GM12878 (cell line): Measurements from ENCODE around the gene EPB41L2. TPM values are rescaled to one million over a fixed set of nuclear protein-coding genes. Genes with fewer than 3 reads are reported as not detected.

Experiments
- ATAC-seq: fragments of 200-7000 bp; cut with Tn5 transposase; 3 replicates; pipeline ENCODE4 v1.9.1; 2020; ENCODE audit warnings: mild to moderate bottlenecking, moderate library complexity
- BruUV-seq: library from RNA; stranded (reverse); fragments of 400-500 nt; replicated peaks from 2 replicates; lab custom pipeline; 2021; lab: Mats Ljungman, UMichigan
- CTCF ChIA-PET: fragments of 300-600 bp; sonication (Branson Sonifier 250); formaldehyde crosslinking; extraction: SDS; loops from one replicate; lab custom pipeline; 2021; ENCODE audit warnings: inconsistent platforms; lab: Yijun Ruan, JAX
- POLR2A ChIA-PET: fragments of 350-600 bp; formaldehyde crosslinking; extraction: SDS; loops from one replicate; lab custom pipeline; 2021; ENCODE audit warnings: inconsistent platforms; lab: Charles Lee
- RAD21 ChIA-PET: fragments of 300-600 bp; sonication (Branson Sonifier 250); formaldehyde crosslinking; loops from one replicate; lab custom pipeline; 2023; ENCODE audit warnings: antibody characterized with exemption; ENCODE audit not compliant: unreplicated experiment; lab: Charles Lee
- SMC1A ChIA-PET: fragments of 300-600 bp; sonication (Branson Sonifier 250); formaldehyde crosslinking; loops from one replicate; lab custom pipeline; 2023; ENCODE audit not compliant: unreplicated experiment, uncharacterized antibody; lab: Charles Lee
- DNase-seq: peaks from one replicate; pipeline ENCODE4 v3.0.0-alpha.2; 2011; ENCODE audit warnings: low read depth, low spot score
- FAIRE-seq: peaks from 3 replicates; lab custom pipeline; 2011; peaks lifted over from hg19 to GRCh38; lab: Jason Lieb, UNC
- H2AFZ ChIP-seq: 2 replicates; pipeline ENCODE4 v1.6.0; 2011; ENCODE audit warnings: low read depth, low read length, control low read depth; ENCODE audit not compliant: control insufficient read depth
- H3K27ac ChIP-seq: 2 replicates; pipeline ENCODE4 v1.5.1; 2011; ENCODE audit warnings: control low read depth; ENCODE audit not compliant: control insufficient read depth, insufficient read depth
- H3K27me3 ChIP-seq, 2 experiments: replicated peaks in 1 of 2; 2 replicates each; pipeline versions ENCODE4 v1.6.0 to v1.6.1; 2011; ENCODE audit warnings: low read length in 1 of 2; ENCODE audit not compliant: control insufficient read depth in 2 of 2, insufficient read depth in 2 of 2
- H3K36me3 ChIP-seq, 2 experiments: 2 replicates each; pipeline ENCODE4 v1.5.1; 2011; ENCODE audit warnings: low read length in 1 of 2; ENCODE audit not compliant: control insufficient read depth in 2 of 2, insufficient read depth in 2 of 2
- H3K4me1 ChIP-seq: 2 replicates; pipeline ENCODE4 v1.6.1; 2011; ENCODE audit warnings: mild to moderate bottlenecking, low read length, moderate library complexity, mixed read lengths; ENCODE audit not compliant: control insufficient read depth, insufficient read depth
- H3K4me2 ChIP-seq: 2 replicates; pipeline ENCODE4 v1.6.0; 2011; ENCODE audit warnings: control low read depth; ENCODE audit not compliant: control insufficient read depth, insufficient read depth
- H3K4me3 ChIP-seq: fragments of 200-600 bp; sonication (generic); 2 replicates; pipeline ENCODE4 v1.5.1; 2016
- H3K79me2 ChIP-seq: 2 replicates; pipeline ENCODE4 v1.6.0; 2011; ENCODE audit warnings: low read length; ENCODE audit not compliant: control insufficient read depth, insufficient read depth
- H3K9ac ChIP-seq: 2 replicates; pipeline ENCODE4 v1.8.0; 2011; ENCODE audit warnings: low read length, control low read depth, mixed read lengths; ENCODE audit not compliant: control insufficient read depth, insufficient read depth
- H3K9me3 ChIP-seq: replicated peaks from 3 replicates; pipeline ENCODE4 v1.5.1; 2011; ENCODE audit warnings: mild to moderate bottlenecking, low read length; ENCODE audit not compliant: control insufficient read depth, insufficient read depth
- H4K20me1 ChIP-seq: 2 replicates; pipeline ENCODE4 v1.6.0; 2011; ENCODE audit not compliant: control insufficient read depth, insufficient read depth
- BACH1 ChIP-seq: fragments of 450-650 bp; IDR thresholded peaks from 2 replicates; pipeline ENCODE4 v1.6.1; 2017; ENCODE audit warnings: mild to moderate bottlenecking, borderline replicate concordance
- CHD1 ChIP-seq: IDR thresholded peaks from 2 replicates; pipeline ENCODE4 v1.6.1; 2012; ENCODE audit warnings: low read depth, low read length, improper control_type of control experiment
- FOXM1 ChIP-seq: IDR thresholded peaks from 2 replicates; pipeline ENCODE4 v1.6.1; 2012; ENCODE audit warnings: low read depth, mild to moderate bottlenecking, inconsistent platforms, low read length, moderate library complexity
- IRF3 ChIP-seq: fragments of 450-650 bp; IDR thresholded peaks from 2 replicates; pipeline ENCODE4 v1.6.1; 2014; ENCODE audit warnings: mild to moderate bottlenecking
- NBN ChIP-seq: fragments of 450-650 bp; IDR thresholded peaks from 2 replicates; pipeline ENCODE4 v1.6.1; 2016
- NRF1 ChIP-seq: conservative IDR thresholded peaks from 2 replicates; pipeline ENCODE4 v1.6.1; 2011; ENCODE audit warnings: mild to moderate bottlenecking, low read depth, low read length, improper control_type of control experiment
- RELA ChIP-seq: fragments of 450-650 bp; IDR thresholded peaks from 2 replicates; pipeline ENCODE4 v1.8.0; 2014; ENCODE audit warnings: borderline replicate concordance; ENCODE audit not compliant: partially characterized antibody
- SREBF1 ChIP-seq: IDR thresholded peaks from 2 replicates; pipeline ENCODE4 v1.6.1; 2012; ENCODE audit warnings: mild to moderate bottlenecking, low read length
- SRF ChIP-seq, 2 experiments: IDR thresholded peaks; 2 replicates each; pipeline ENCODE4 v1.6.1; 2011; ENCODE audit warnings: low read depth in 2 of 2, low read length in 2 of 2, mild to moderate bottlenecking in 1 of 2, moderate library complexity in 1 of 2
- ZSCAN29 ChIP-seq: fragments of 450-650 bp; IDR thresholded peaks from 2 replicates; pipeline ENCODE4 v1.6.1; 2017; ENCODE audit warnings: mild to moderate bottlenecking, moderate library complexity
- WGBS: methylation state at CpG from one replicate; pipeline ENCODE4 v1.1.6; 2016; ENCODE audit warnings: low lambda C conversion rate; ENCODE audit not compliant: insufficient replicate concordance, insufficient coverage; ENCODE audit errors: missing lambda C conversion rate; 5-methylcytosine and 5-hydroxymethylcytosine counted together
- in situ Hi-C: fragments of 300-500 bp; cut with MboI; formaldehyde crosslinking; loops from 9 replicates; pipeline ENCODE4 v1.14.3; 2018; ENCODE audit warnings: mixed read lengths
- intact Hi-C: fragments of 100-400 bp; cut with micrococcal nuclease; formaldehyde crosslinking; loops from one replicate; pipeline ENCODE4 v1.14.2; 2022; ENCODE audit not compliant: unreplicated experiment
- polyA plus RNA-seq, 11 experiments: library from polyadenylated mRNA; depleted of rRNA in 4 of 11; unstranded in 6 of 11; stranded (reverse) in 5 of 11; fragments of >200 nt; fragmentation: Nextera tagmentation in 4 of 11; fragmentation: Illumina TruSeq in 1 of 11; extraction: Ambion mirVana in 4 of 11; extraction: Trizol in 1 of 11; gene quantifications; 1 replicate in 1 of 11; 2 replicates in 10 of 11; pipeline versions ENCODE4 v1.2.1 to v1.2.3, GENCODE V29; 2011 to 2016; ENCODE audit warnings: inconsistent platforms in 2 of 11, missing spikeins in 2 of 11, low read depth in 1 of 11
- total RNA-seq, 4 experiments: library from RNA; depleted of rRNA in 3 of 4; stranded (reverse); fragments of >200 nt in 3 of 4; fragmentation: Illumina TruSeq in 1 of 4; extraction: Trizol in 1 of 4; gene quantifications; 2 replicates each; pipeline versions ENCODE4 v1.2.1 to v1.2.3, GENCODE V29; 2013 to 2021

Gene EPB41L2
- total and polyA plus RNA-seq, 10 of the 15 experiments (the other 5 are each of a cell fraction or from before 2014, with no cell fraction given) = 7.4 to 41.6 (median 19.0) TPM

GRCh38 chr6:130936933-130937332, 126.1 kb downstream of the EPB41L2 start:
- TF ChIP-seq BACH1 (no peak), NBN (no peak), RELA (no peak), NRF1 (no peak), SRF (IDR thresholded peaks at IDR 0.05; ENCODE audit: low read depth in 2 of 2, low read length in 2 of 2) (no peak), CHD1 (no peak)
- TF ChIP-seq, all 136 proteins: peak for 0
- intact Hi-C loops = no loop called here
- Histone ChIP-seq H3K79me2 (no peaks in the 10 kb centered on the region), H3K9ac (no peak overlapping the region), H3K27me3 (no peaks in the 10 kb centered on the region), H3K4me3 (no peak overlapping the region), H3K9me3 (no peaks in the 10 kb centered on the region), H3K36me3 (no peaks in the 10 kb centered on the region), H3K4me1 (no peaks in the 10 kb centered on the region), H2AFZ (no peak overlapping the region), H4K20me1 (no peaks in the 10 kb centered on the region), H3K27ac (no peak overlapping the region), H3K4me2 (no peak overlapping the region)
- ChIA-PET RAD21 (no interaction called here), POLR2A (interaction anchor here (0.6 kb wide), 2 partner anchors 79 to 135 kb away, joined by 4 read pairs; no protein-coding TSS in a partner anchor), SMC1A (interaction anchor here (0.6 kb wide), 1 partner anchor 16 kb away, joined by 3 read pairs; no protein-coding TSS in a partner anchor), CTCF (no interaction called here)
- in situ Hi-C loops = no loop called here
- no peak for FAIRE-seq
- 97% methylated on average over 5 of the region's 5 CpGs for WGBS
- ATAC-seq = no peak
- BruUV-seq = no TSS peak
- no peak for DNase-seq

GRCh38 chr6:130935978-130936377, 127.1 kb downstream of the EPB41L2 start:
- Histone ChIP-seq H3K9me3 (no peaks in the 10 kb centered on the region), H3K36me3 (no peaks in the 10 kb centered on the region), H3K27me3 (no peaks in the 10 kb centered on the region), H3K4me1 (no peaks in the 10 kb centered on the region), H3K9ac (no peak overlapping the region), H3K79me2 (peaks cover 1% of the 10 kb centered on the region; the same call in 1 of the 2 replicates), H4K20me1 (no peaks in the 10 kb centered on the region), H3K4me2 (no peak overlapping the region), H3K4me3 (no peak overlapping the region), H3K27ac (no peak overlapping the region), H2AFZ (no peak overlapping the region)
- ChIA-PET RAD21 (no interaction called here), CTCF (interaction anchor here (1.4 to 1.8 kb wide), 2 partner anchors 9 to 51 kb away, joined by 4 to 6 read pairs; no protein-coding TSS in a partner anchor), POLR2A (no interaction called here), SMC1A (interaction anchor here (0.7 to 1.9 kb wide), 5 partner anchors 9 to 165 kb away, joined by 3 to 7 read pairs (median 4); no protein-coding TSS in a partner anchor)
- no peak for TF ChIP-seq FOXM1
- no peak for TF ChIP-seq IRF3
- TF ChIP-seq SREBF1 = no peak
- TF ChIP-seq ZSCAN29 = no peak
- FAIRE-seq (no peak), DNase-seq (no peak), ATAC-seq (no peak)
- no TSS peak for BruUV-seq
- in situ Hi-C loops (no loop called here), intact Hi-C loops (no loop called here)
